Spleen (tissue), 7 donors: ENCODE data around the gene ZNF276.

Experiments used
- POLR2A ChIP-seq, 3 donors: fragments of 450-650 bp; IDR thresholded peaks; one replicate each; pipeline ENCODE4 v1.5.1; 2017; ENCODE audit warnings: antibody characterized with exemption in 3 of 3, mild to moderate bottlenecking in 1 of 3
- POLR2AphosphoS5 ChIP-seq, 3 donors: sonication (generic); formaldehyde crosslinking; IDR thresholded peaks; one replicate each; pipeline ENCODE4 v1.5.1; 2017; ENCODE audit warnings: antibody characterized with exemption in 3 of 3
- TF ChIP-seq, protein P1 (sequence below), 11 experiments: fragments of 200-600 bp in 7 of 11; fragments of 450-650 bp in 4 of 11; sonication (generic) in 4 of 11; IDR thresholded peaks in 8 of 11; conservative IDR thresholded peaks in 3 of 11; 1 replicate in 7 of 11; 2 replicates in 4 of 11; pipeline versions ENCODE4 v1.4.0 to v1.8.0; 2016 to 2021; ENCODE audit warnings: antibody characterized with exemption in 11 of 11, inconsistent platforms in 4 of 11, mild to moderate bottlenecking in 1 of 11
- donor health status: DM: no; HTN: no; CAD: no; lungs with moderate emphysema.
- donor health status: DM: no; HTN: no; CAD: no.
- donor health status: DM: no; HTN: no; CAD: no.

DNA sequence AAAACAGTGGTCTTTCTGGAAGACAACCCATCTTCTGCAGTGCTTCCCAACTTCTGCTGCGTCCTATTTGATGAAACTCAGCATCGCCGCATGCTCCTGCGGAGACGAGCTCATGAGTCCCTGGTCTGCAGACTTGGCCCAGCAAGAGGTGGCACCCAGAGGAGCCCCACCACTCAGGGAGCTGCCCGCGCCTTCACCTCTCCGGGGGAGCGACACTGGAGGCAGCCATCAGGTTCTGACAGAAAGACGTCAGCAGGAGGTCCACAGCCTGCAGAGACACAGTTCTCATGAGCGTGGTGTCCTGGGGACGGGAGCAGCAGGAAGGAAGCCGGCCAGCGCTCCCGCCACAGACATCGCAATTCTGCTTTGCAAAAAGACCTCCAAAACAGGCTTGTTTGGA is 49.0 kb downstream of the ZNF276 start:
- TF ChIP-seq POLR2A (IDR thresholded peaks at IDR 0.05) (no peak), POLR2AphosphoS5 (IDR thresholded peaks at IDR 0.05) (no peak)
- TF ChIP-seq, protein P1, sequence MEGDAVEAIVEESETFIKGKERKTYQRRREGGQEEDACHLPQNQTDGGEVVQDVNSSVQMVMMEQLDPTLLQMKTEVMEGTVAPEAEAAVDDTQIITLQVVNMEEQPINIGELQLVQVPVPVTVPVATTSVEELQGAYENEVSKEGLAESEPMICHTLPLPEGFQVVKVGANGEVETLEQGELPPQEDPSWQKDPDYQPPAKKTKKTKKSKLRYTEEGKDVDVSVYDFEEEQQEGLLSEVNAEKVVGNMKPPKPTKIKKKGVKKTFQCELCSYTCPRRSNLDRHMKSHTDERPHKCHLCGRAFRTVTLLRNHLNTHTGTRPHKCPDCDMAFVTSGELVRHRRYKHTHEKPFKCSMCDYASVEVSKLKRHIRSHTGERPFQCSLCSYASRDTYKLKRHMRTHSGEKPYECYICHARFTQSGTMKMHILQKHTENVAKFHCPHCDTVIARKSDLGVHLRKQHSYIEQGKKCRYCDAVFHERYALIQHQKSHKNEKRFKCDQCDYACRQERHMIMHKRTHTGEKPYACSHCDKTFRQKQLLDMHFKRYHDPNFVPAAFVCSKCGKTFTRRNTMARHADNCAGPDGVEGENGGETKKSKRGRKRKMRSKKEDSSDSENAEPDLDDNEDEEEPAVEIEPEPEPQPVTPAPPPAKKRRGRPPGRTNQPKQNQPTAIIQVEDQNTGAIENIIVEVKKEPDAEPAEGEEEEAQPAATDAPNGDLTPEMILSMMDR (IDR thresholded peaks at IDR 0.05 in 8 of 11, conservative IDR thresholded peaks at IDR 0.05 in 3 of 11): no peak
